Panc1 (cell line): ENCODE data around the gene ATRN.

Experiments
- CTCF ChIP-seq: fragments of 450-650 bp; IDR thresholded peaks from 2 replicates; pipeline ENCODE4 v1.5.1; 2017; ENCODE audit warnings: mild to moderate bottlenecking
- SIN3A ChIP-seq: IDR thresholded peaks from 2 replicates; pipeline ENCODE4 v1.6.1; 2012; ENCODE audit warnings: low read depth, mild to moderate bottlenecking, low read length, moderate library complexity, borderline replicate concordance; ENCODE audit not compliant: insufficient read depth
- TF ChIP-seq, protein P1 (sequence below), 2 experiments: IDR thresholded peaks; 2 replicates each; pipeline ENCODE4 v1.6.1; 2011 to 2012; ENCODE audit warnings: low read depth in 2 of 2, control low read depth in 1 of 2, low read length in 1 of 2, mild to moderate bottlenecking in 1 of 2, moderate library complexity in 1 of 2; ENCODE audit not compliant: insufficient read depth in 1 of 2

DNA sequence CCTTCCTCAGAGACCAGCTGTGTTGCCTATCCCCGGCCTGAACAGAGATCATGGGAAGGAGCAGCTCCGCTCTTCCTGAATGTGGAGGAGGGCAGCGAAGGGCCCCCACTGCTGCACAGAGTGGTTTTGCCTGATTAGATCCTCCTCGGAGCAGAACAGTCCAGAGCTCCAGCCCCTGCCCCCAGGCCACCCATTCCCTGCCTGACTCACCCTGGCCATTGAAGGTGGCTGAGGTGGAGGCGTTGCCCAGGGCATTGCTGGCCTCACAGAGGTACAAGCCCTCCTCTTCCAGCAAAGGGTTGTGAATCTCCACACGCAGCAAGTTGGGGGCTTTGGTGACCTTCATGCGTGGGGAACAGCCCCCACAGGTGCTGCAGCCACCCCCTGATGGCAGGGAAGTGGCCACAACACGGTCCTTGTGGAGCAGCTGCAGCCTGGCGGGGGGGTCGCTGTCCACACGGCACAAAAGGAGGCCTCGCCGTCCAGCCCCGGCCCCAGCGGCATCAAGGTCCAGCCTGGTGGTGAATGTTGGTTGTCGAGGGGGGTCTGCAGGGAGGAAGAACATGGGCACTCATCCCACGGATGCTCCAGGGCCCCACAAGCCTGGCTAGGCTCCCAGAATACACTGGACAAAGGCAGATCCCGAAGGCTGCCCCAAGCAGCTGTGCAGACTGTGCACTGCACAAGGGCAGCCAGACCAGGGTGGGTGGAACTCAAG, 226.9 kb downstream of the ATRN start:
- TF ChIP-seq CTCF (no peak), SIN3A (no peak)
- TF ChIP-seq, protein P1, sequence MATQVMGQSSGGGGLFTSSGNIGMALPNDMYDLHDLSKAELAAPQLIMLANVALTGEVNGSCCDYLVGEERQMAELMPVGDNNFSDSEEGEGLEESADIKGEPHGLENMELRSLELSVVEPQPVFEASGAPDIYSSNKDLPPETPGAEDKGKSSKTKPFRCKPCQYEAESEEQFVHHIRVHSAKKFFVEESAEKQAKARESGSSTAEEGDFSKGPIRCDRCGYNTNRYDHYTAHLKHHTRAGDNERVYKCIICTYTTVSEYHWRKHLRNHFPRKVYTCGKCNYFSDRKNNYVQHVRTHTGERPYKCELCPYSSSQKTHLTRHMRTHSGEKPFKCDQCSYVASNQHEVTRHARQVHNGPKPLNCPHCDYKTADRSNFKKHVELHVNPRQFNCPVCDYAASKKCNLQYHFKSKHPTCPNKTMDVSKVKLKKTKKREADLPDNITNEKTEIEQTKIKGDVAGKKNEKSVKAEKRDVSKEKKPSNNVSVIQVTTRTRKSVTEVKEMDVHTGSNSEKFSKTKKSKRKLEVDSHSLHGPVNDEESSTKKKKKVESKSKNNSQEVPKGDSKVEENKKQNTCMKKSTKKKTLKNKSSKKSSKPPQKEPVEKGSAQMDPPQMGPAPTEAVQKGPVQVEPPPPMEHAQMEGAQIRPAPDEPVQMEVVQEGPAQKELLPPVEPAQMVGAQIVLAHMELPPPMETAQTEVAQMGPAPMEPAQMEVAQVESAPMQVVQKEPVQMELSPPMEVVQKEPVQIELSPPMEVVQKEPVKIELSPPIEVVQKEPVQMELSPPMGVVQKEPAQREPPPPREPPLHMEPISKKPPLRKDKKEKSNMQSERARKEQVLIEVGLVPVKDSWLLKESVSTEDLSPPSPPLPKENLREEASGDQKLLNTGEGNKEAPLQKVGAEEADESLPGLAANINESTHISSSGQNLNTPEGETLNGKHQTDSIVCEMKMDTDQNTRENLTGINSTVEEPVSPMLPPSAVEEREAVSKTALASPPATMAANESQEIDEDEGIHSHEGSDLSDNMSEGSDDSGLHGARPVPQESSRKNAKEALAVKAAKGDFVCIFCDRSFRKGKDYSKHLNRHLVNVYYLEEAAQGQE (IDR thresholded peaks at IDR 0.05; ENCODE audit: insufficient read depth in 1 of 2, low read depth in 2 of 2, low read length in 1 of 2), result no peak
